Stimulated activated CD4-positive, alpha-beta T cell treated with anti-CD3 and anti-CD28 coated beads, Interleukin-1b, Interleukin-23, amount 100 ng/mL, for 24 hours (primary cell): Measurements from ENCODE around the gene KRTAP12-1.
"Not testable (repeated sequence)": the region's sequence is repeated elsewhere in the genome, so short reads cannot be mapped to it uniquely, and the experiment has no call there.

Experiments
- DNase-seq, 4 experiments: peaks; one replicate each; pipeline ENCODE4 v3.0.0-alpha.2; 2020; ENCODE audit warnings: low read depth in 4 of 4, low spot score in 1 of 4

KRTAP12-1 gene

DNA sequence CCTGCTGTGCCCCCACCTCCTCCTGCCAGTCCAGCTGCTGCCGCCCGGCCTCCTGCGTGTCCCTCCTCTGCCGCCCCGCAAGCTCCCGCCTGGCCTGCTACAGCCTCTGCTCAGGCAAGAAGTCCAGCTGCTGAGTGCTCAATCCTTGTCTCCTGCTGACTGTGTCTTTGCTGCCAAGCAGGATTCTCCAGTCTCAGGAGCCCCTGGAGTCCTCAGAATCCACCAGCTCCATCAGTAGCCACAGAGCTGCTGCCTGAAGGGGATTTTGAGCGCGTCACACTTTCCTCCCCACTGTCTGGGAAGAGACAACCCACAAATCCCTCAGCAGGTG is 34.8 kb downstream of the KRTAP12-1 start:
- DNase-seq = no peak

DNA sequence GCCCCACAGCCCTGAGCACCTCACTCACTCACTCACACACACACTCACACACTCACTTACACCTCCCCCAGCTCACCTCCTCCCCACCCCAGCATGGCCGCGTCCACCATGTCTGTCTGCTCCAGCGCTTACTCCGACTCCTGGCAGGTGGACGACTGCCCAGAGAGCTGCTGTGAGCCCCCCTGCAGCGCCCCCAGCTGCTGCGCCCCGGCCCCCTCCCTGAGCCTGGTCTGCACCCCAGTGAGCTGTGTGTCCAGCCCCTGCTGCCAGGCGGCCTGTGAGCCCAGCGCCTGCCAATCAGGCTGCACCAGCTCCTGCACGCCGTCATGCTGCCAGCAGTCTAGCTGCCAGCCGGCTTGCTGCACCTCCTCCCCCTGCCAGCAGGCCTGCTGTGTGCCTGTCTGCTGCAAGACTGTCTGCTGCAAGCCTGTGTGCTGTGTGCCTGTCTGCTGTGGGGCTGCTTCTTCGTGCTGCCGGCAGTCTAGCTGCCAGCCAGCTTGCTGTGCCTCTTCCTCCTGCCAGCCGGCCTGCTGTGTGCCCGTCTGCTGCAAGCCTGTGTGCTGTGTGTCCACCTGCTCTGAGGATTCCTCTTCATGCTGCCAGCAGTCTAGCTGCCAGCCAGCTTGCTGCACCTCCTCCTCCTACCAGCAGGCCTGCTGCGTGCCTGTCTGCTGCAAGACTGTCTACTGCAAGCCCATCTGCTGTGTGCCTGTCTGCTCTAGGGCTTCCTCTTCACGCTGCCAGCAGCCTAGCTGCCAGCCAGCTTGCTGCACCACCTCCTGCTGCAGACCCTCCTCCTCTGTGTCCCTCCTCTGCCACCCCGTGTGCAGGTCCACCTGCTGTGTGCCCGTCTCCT is 35.4 kb downstream of the KRTAP12-1 start, which contains the start of gene KRTAP10-11:
Gene KRTAP10-11 (plus strand): TSS at position 49 of the 856 bp plus-strand sequence. CDS start 45 bp downstream, at position 94.
- DNase-seq = not testable (repeated sequence)

DNA sequence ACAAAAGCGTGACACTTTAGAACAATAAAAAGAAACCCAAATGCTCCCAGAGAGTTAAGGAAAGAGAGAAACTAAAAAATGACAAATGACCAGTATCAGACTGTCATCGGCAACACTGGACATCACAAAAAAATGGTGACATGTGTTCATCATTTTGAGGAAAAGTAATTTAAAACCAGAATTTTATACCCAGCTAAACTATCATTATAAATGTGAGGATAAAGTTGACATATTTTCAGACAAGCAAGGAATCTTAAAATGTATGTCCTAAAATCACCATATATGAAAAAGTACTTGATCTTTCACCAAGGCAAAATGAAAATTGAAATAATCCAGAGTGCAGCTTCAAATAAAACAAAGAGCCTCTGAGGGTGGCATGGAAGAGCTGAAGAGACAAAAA is 37.1 kb downstream of the KRTAP12-1 start:
- no peak for DNase-seq

DNA sequence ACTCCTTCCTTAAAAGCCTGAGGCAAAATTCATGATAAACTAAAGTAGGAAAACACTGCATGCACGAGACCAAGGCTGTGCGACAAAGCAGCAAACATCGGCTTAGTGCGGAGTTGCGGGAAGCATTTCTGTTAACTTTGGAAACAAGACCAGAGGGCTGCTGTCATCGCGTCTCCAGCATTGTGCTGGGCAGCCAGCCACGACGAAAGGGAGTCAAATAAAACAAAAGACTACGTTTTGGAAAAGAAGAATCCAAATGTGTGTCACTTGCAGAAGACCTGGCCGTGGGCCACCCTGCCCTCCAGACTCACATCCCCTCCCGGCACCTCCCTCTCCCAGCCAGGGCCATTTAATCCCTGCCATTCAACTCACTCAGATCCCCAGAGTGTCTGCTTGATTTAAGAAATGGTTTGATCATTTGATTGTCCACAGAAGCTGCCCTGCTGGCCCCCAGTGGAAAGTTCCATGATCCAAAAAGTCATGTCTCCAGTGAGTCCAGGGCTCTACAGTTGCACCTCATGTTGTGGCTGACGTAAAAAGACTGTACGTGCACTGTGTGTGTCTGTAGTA is 38.1 kb downstream of the KRTAP12-1 start:
- no peak for DNase-seq

DNA sequence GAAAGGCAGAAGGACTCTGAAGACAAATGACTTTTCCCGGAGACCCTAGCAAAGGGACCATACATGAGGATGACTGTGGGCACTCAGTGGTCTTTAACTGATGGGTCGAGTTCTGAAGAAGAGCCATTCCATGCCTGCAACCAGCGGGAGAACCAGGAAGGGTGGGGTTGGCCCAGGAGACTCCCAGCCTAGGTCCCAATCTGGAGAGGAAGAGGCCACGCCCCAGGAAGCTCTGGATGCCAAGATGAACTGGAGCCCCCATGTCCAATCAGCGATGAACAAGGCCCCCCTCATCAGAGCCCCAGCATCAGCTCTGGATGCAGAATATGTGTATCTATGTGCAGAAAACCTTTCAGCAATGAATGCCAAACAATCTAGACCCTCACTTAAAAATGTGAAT is 41.2 kb downstream of the KRTAP12-1 start:
- DNase-seq = no peak

DNA sequence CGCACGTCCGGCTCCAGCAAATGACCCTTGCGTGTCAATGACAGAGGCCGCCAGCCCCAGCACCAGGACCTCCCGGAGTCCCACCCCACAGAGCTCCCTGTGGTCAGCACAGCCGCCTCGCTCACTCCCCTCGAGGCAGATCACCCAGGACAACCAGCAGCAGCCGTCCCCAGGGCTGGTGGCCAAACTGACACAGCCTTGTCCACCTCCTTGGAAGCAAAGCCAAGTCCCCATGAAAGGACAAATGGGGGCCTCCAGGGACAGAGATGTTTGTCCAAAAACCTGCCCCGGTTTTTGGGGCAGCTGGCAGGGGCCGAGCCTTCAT is 42.7 kb downstream of the KRTAP12-1 start:
- no peak for DNase-seq

DNA sequence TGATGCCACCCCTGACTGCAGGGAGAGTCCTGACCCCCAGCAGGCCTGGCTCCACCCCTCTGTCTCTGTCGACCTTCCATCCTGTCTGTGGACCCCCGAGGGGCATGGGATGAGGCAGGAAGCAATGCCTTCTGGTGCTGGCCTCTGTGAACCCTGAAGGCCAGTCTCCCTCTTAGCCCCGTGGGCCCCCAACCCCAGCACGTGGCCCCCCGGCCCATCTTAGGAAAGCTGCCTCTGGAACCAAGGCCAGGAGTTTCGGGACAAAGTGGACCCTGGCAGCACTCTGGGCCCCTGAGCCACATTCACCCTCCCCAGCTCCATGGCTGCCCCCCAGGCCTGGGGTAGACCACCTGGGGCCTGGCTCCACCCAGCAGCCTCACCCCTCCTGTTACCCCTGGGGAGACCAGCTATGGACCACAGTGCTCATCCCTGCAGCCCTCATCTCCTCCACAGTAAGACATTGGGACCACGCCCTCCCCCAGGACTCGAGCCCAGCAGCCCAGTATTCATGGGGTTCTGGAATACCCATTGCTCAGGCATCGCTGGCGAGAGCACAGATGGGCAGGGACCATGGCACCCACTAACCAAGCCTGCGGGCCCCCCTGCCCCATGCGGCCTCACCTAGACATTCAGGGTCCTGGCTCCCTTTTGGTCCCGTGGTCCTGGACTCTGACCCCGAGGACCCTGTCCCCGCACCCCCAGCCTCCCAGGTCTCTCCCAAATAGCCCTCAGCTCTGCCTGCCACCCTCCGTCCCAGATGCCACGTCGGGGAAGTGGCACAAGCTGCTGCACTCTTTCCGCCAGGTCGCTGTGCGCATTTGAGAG is 43.2 kb downstream of the KRTAP12-1 start:
- not testable (repeated sequence) for DNase-seq

DNA sequence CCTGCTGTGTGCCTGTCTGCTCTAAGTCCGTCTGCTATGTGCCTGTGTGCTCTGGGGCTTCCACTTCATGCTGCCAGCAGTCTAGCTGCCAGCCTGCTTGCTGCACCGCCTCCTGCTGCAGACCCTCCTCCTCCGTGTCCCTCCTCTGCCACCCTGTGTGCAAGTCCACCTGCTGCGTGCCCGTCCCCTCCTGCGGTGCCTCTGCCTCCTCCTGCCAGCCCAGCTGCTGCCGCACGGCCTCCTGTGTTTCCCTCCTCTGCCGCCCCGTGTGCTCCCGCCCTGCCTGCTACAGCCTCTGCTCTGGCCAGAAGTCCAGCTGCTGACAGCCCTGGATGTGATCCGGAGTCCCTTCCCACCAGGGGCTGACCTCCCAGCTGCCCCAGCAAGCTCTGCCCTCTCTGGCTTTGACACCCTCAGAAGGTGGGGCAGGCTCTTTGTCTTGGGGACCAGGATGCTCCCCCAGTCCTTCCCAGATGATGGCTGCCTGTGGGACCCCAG is 44.1 kb downstream of the KRTAP12-1 start:
- DNase-seq = not testable (repeated sequence)

DNA sequence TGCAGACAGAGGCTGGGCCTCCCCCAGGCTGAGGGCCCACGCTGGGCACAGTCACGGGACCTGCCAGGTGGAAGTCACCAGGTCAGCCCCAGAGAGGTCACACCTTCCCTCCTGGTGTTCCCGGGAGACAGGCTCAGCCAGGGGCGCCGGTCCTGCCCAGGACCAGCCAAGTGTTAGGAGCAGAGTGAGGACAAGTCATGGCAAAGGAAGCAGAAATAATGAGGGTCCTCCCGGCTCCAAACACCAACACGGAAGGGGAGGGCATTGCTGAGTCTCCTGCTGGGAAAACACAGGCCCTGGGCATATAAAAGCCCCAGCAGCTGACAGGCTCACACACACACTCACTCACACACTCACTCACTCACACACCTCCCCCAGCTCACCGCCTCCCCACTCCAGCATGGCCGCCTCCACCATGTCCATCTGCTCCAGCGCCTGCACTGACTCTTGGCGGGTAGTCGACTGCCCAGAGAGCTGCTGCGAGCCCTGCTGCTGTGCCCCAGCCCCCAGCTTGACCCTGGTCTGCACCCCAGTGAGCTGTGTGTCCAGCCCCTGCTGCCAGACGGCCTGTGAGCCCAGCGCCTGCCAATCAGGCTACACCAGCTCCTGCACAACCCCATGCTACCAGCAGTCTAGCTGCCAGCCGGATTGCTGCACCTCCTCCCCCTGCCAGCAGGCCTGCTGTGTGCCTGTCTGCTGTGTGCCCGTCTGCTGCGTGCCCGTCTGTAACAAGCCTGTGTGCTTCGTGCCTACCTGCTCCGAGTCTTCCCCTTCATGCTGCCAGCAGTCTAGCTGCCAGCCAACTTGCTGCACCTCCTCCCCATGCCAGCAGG is 44.7 kb downstream of the KRTAP12-1 start, which contains the start of gene KRTAP10-10:
Gene KRTAP10-10 (plus strand): TSS at position 339 of the 833 bp plus-strand sequence. CDS start 62 bp downstream, at position 401.
- DNase-seq = no peak

DNA sequence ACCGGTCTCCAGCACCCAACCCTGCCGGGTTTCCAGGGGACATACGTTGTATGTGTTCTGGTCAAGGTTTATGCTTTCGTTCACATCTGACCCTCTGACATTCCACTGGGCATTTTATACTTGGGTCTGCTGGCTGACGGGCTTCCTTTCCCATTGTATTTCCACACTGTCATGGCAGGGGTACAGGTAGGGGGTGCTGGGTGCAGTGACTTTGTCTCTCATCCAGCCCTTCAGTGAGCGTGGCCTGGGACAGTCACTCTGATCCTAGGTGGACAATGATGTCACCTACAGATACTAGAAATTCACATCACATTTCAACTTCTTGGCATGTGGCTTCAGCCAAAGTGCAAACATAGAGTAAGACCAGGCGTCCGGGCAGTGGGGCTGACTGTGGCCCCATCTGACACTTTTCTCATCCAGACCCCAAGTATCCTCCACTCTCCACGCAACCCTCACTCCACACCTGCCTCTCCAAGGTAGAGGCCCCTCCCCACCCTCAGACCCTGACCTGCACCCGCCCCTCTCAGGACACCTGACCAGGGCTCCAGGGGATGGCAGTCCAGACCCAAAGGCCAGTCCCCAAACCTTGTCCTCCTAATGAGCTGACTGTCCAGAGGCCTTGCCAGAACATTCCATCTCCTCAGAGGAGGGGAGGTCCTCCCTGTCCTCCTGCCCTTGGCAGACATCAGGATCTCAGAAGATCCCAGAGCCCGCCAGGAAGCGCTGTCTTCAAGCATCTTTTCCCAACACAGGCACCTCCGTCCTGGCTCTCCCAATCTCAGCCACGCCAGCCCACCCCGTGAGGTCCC is 45.5 kb downstream of the KRTAP12-1 start:
- no peak for DNase-seq

DNA sequence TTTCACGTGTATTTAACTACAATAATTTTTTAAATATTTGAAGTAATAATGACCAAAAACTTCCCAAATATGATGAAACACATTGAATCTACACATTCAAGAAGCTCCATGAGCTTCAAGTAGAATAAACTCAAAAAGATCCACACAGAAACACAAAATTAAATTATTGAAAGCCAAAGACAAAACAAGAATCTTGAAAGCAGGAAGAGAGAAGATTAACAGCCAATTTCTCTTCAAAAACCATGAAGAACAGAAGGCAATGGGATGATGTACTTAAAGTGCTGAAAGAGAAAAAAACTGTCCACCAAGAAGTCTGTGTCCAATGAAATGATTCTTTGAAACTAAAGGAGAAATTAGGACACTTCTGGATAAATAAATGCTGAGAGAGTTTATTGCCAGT is 49.9 kb downstream of the KRTAP12-1 start:
- no peak for DNase-seq
